ENCODE results near the gene IL13.

- TF ChIP-seq CTCF (IDR thresholded peaks at IDR 0.05) (no peak), POLR2A (IDR thresholded peaks at IDR 0.05) (no peak)
These were observed 30.8 kb downstream of the IL13 start for GRCh38 chr5:132688536-132689339.
